ENCODE results near the gene SPSB3.

Gene SPSB3

DNA sequence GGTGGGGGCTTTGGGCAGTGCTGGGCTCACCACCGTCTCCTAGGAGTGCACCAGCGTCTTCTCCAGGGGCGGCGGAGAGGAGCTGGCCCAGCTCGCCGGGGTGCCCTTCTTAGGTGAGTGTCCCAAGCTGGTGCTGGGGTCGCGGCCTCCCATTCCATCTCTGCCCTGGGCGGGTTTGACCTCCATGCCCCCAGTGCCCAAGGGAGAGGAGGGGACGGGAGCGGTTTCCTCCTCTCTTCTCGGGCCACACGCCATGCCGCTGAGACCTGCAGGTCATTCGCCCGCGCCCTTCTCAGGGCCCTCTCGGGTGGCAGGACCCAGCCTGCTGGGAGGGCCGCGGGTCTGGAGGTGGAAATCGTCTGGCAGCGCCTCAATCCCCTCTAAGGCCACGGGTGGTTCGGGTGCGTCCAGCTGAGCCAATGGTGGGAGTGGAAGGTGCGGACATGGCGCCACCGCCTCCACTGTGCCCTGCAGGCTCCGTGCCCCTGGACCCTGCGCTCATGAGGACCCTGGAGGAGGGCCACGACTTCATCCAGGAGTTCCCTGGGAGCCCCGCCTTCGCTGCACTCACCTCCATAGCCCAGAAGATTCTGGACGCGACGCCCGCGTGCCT is 5.8 kb upstream of the SPSB3 start:
- DNase-seq: no peak

DNA sequence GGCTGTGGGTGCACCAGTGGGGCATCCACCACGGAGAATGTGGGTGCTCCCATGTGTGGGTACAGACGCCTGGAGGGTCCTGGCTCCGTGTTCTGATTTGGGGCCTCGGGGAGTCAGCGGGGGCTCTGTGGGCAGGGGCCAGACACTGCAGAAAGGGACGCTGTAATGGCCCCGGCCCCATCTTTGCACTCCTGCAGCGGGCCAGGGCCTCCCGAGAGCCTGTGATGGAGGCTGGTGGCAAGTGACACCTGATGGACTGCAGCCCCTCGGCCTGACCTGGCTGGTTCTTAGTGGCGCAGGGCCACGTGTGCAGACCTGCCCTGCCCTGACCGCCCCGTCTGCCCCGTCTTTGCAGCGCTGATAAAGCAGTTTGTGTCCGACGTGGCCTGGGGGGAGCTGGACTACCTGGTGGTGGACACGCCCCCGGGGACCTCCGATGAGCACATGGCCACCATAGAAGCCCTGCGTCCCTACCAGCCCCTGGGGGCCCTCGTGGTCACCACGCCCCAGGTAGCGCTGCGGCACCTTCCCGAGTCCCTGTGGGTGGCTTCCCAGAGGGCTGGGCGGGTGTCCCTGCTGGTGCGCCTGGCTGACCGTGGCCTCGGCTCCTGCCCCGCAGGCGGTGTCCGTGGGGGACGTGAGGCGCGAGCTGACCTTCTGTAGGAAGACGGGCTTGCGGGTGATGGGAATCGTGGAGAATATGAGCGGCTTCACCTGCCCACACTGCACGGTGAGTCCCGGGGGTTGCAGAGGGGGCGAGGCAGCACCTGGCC is 5.1 kb upstream of the SPSB3 start:
- DNase-seq: no peak

DNA sequence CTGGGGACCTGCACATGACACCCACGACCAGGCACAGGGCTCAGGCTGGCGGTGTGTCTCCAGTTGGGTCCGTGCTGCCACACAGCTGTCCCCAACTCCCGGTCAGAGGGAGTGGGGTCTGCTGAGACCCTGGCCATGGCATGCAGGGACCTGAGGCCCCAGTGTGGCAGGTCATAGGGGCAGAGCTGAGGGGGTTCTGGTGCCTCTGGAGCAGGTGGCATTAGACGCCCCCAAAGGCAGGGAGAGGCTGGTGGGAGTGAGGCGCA is 4.6 kb upstream of the SPSB3 start:
- DNase-seq: no peak

DNA sequence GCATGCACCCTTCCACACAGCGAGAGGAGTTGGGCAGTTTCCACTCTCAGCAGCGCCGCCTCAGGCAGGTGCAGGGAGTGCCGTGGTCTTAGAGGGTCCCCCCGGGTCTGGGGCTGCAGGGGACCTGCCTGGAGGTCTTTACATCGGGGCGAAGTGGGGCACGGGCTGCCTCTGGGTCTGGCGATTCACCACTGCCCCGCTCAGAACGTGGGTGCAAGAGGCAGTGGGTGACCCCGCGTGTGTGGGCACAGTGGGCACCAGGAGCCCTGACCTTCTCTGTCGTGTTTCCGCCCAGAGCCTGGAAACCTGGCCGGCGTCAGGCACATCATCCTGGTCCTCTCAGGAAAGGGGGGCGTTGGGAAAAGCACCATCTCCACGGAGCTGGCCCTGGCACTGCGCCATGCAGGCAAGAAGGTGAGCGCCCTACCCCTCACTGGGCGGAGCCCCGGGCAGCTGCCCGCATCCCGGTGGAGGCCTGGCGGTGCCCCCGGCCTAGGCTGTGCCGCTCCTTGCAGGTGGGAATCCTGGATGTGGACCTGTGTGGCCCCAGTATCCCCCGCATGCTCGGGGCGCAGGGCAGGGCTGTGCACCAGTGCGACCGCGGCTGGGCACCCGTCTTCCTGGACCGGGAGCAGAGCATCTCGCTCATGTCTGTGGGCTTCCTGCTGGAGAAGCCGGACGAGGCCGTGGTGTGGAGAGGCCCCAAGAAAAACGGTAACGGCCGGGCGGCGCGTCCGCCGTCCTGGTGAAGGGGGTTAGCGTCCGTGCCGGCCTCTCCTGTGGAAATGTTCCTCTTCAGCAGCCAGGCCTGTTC is 4.1 kb upstream of the SPSB3 start:
- DNase-seq: no peak

DNA sequence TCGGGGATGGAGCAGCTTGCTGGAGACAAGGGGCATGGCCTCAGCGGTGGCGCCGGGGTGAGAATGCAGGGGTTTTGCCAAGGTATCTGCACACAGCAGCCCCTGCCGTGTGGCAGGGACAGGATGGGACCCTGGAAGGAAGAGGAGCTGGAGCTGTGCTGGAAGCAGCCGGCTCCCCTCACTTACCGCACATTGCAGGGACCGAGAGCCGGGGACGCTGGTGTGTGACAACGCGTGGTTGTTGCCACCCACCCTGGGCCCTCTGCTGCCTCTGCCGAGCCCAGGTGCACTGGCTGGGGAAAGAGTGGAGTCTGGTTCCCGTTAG is 3.4 kb upstream of the SPSB3 start:
- DNase-seq: no peak

DNA sequence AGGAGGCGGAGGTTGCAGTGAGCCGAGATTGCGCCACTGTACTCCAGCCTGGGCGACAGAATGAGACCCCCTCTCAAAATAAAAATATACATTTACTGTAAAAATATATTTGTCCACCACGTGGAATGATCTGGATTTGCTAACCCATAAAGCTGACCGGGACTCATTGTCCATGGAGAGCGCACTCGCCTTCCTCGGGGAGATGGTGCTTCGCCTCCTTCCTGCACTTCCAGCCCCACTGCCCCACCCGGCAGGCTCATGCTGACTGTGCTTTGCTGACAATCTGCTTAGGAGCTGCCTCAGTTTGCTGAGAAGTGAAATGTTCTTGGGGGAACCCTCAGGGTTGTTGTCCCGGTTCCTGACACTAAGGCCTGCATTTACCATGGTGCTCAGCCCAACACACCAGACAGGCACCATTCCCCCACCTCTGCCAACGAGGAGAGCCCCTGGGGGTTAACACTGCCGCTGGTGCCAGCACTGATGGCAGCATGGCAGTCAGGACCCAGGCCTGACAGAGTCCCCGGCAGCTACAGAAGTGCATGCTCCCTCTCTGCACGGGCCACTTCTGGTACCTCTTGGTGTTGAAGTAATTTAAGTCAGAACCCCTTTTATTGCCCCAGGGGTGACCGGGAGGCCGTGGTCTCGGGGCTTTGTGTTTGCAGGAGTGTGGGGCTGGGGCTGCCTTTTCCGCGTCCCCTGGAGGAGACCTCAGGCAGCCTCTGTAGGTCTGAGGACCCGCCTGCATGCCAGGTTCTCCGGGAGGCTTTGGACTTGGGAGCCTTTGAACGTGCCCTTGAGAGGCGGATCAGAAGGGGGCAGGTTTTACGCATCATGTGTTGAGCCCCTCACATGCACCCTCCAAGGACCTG is 2.8 kb upstream of the SPSB3 start:
- DNase-seq: no peak

DNA sequence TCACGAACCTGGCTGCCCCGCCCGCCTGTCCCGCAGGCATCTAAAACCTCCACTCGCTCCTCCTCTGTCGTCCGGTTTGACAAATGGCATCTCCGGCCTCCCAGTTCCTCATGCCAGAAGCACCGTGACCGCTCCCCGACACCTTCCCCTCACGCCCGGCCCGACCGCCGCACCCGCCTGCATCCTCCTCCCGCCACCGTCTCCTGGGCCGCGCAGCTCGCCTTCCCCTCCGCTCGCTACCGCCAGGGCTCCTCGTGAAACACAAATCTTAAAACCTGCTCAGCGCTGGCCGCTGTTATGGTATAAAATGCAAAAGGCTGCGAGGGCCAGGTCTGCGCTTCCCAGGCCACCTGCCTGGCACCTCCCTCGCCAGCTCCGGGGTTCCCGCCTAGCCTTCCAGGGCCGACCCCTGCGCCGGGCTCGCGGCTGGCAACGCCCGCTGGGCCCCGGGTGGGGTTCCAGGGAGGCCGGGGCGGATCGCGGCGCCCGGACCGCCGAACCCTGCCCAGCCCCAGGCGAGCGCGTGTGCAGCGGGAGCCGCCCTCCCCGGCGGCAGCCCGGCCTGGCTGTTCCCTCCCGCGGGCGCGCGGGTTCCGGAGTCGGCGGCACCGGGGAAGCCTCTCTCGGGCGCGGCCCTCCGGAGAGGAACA is 488 bp downstream of the SPSB3 start:
- peak; percentile 34 for DNase-seq

DNA sequence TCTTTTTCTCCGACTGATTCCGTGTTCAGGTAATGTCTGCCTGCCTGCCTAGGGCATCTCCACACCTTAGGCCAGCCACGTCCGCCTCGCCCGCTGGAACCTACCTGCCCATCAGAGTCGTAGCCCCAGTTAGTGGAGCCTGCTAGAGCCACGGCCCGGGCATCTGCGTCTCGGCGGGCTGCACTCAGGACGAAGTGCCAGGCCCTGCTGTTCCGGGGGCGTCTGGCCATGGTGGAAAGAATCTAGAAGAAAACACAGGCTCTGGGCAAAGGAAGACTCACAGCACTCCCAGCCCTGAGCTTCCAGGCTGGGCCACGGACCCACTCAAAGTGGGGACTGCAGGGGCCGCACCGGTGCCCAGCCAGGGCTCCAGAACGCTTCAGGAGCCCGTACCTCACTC is 1.1 kb downstream of the SPSB3 start:
- no peak for DNase-seq

DNA sequence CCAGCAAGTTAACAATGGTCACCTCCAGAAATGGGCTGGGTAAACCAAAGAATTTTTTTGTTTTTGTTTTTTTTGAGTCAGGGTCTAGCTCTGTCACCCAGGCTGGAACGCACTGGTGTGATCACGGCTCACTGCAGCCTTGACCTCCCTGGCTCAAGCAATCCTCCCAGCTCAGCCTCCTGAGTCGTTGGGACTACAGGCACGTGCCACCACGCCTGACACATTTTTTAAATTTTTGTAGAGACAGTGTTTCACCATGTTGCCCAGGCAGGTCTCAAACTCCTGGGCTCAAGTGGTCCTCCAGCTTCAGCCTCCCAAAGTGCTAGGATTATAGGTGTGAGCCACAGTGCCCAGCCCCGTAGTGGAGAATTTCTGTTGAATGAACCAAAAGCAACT is 1.7 kb downstream of the SPSB3 start:
- DNase-seq: no peak

DNA sequence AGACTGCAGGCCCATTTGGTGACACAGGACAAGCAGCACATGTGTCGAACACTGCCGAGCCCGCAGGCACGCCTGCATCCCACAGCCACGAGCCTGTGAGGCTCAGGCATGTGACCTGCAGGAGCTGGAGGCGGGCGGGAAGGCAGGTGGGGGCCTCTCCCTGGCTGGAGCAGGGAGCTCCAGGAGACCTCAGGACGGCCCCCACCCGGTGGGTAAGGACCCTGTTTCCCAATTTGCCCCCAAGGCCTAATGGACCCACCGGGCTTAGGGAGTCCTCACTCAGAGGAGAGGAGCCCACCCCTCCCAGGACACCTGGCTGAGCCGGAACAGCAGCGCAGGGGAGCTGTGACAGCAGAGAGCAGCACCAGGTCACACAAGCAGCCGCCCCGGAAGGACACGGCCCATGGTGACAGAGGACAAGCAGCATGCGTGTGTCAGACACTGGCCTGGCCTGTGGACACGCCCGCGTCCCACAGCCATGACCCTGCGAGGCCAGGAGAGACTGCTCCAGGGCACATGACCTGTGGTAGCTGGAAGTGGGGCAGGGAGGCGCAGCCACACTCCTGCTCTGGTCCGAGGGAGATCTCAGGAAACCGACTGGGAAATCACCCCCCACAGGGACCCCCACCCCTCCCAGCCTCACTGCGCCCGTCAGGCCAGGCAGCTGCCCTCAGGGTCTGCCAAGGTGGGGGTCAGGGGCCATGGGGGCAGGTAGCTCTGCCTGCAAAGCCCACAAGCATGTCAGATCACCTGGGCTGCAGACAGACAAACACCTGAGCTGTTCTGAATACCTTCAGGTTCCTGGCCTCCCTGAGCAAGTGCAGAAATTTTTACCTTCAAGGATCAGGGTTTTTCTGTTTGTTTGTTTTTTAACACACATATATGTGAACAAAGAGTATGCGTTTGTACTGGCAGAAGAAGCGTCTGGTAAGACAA is 2.4 kb downstream of the SPSB3 start:
- peak; percentile 41 for DNase-seq

DNA sequence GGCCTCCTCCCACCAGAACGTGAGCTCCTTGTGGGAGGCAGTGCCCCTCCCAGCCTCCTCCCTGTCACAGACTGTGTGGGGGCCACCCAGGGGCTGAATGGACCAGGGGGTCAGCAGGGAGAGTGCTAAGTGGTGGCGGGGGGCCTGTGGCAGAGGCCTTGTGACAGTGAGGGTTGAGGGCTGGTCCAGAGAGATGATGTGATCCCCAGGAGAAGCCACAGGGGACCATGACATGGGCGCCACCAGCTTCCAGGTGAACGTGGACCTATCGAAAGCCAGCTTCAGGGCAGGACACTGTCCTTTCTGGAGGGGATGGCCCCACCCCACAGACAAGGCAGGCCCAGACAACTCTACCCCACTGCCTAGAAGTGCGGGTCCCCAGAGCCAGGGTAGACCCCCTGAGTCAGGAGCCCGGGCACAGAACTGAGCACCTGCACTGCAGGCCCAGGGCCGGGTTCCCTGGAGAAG is 3.1 kb downstream of the SPSB3 start:
- no peak for DNase-seq

DNA sequence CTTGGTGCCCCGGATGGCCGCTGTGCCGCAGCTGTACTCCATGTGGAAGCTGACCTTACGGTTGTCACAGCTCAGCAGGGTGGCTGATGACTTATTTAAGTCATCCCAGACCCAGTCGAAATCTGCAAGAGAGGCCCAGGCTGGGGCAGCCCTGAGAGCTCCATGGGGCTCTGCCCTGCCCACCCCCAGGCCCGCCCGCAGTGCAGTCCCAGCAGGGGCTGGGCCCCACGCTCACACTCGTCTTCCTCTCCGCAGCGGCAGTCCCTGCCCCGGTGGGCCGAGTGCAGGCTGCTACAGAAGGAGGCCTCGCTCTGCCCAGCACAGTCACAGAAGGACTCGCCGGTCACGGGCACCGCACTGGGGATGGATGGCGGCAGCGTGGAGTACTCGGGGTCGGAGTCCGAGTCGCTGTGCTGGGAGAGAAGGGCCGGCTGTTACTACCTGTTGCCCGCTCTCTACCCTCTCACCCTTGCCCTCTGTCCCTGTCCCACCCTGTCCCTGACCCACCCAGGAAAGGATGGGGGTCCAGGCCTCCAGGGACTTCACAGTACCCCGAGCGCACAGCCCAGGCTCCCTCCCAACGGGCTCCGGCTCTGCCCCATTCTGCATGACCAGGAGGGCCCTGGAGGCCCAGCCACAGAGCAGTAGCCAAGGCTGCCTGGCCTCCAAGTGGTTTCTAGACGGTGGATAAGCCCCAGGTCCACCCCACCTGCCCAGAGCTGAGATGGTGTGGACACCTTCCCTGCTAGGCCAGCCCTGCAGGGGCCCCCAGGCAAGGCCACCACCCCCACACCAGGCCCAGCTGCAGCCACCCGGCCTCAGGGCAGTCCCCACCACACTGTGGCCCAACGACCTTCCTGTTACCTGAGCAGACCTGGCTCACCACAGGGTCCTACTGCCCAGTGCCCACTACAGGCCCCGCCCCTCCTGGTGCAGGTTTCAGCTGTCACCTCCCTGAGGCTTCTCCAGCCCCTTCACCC is 3.9 kb downstream of the SPSB3 start:
- no peak for DNase-seq

DNA sequence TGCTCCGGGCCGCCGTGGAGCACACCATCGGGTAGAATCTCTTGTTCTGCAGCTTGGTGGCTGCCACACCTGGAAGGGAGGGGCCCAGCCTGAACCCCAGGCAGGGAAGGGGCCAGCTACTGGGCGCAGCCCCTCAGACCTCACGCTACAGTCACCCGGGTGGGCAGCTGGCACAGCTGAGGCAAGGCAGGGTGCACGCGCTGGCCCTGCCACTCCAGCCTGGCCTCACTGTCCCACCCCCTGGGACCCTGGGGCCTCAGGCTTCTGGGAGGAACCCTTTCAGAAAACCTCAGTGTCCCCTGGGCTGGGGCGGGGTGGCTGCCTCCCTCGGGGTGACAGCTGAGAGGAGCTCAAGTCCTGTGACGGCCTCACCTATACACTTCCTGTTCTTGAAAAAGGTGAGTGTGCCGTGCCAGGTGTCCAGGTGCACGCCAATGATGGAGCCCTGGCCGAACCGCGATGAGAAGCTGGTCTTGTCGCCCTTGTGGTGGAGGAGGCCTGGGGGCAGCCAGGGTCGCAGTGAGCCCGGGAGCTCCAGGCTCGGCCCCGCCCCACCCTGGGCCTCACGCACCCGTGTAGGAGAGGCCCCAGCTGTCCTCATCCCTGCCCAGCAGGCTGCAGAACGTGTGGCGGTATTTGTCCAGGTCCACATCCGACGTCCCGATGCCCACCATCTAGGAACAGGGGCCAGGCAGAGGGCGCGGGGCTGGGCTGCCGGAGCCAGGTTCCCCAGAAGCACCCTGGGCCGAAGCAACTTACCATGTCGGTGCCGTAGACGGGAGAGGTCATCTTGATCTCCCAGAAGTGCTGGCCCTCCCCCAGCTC is 4.8 kb downstream of the SPSB3 start:
- DNase-seq: peak; percentile 34

DNA sequence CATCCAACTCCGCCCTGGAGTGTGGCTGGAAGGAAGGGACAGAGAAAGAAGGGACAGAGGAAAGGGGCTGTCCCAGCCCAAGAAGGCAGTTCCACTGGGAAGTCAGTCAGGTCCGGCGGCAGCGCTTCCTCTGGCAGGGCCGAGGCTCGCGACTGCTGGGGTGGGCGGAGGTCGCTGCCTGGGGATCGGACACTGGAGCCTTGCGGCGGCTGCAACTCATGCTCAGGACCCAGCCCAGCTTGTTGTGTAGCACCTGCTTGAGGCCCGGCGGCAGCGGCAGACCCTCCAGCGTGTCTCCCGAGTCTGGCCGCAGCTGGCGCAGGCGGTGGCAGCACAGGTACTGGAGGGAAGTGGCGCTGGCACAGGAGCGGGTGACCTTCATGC is 5.4 kb downstream of the SPSB3 start:
- DNase-seq: no peak

DNA sequence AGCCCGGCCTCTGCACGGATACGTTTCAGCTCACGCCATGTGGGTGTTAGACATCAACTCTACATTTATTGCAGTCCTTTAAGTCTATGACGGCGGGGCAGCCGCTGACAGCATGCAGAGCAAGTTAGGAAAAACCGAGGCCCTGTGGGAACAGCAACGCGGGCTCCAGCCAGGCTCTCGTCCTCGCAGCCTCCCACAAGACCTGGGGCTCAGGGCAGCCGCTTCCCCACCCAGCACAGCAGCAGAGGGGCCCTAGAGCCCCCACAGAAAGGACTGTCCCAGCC is 5.8 kb downstream of the SPSB3 start:
- no peak for DNase-seq

DNA sequence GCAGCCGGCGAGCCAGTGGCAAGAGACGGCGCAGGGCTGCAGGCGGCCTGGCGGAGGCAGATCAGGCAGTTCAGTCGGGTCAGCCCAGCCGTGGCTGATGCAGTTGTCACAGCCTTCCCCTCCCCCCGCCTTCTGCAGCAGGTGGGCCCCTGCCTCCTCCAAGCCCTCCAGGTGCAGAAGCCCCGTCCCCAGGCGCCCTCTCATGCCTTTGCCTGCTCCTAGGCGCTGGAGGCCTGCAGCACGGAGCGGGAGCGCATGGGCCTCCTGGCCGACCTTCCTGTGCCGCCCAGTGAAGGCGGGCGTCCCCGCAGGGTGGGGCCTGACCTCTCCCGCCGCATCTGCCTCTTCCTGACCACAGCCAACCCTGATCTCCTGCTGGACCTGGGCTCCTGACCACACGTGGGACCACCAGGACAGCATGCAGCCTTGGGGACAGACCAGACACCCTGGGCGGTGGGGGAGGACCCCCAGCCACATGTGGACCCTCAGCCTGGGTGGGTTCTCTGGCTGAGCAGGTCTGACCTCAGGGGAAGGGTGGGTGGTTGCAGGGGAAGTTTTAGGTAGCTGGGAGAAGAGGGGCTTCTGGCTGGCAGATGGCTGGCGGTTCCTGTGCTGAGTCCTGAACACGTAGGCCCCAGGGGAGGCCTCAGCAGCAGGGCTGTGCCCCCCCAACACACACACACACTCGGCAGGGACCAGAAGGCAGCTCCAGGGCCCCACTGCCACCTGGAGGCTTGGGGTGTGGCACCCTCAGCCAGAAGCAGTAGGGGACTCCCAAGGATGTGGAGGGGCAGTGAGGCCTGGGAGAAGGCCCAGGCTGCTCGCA is 6.3 kb downstream of the SPSB3 start:
- no peak for DNase-seq

DNA sequence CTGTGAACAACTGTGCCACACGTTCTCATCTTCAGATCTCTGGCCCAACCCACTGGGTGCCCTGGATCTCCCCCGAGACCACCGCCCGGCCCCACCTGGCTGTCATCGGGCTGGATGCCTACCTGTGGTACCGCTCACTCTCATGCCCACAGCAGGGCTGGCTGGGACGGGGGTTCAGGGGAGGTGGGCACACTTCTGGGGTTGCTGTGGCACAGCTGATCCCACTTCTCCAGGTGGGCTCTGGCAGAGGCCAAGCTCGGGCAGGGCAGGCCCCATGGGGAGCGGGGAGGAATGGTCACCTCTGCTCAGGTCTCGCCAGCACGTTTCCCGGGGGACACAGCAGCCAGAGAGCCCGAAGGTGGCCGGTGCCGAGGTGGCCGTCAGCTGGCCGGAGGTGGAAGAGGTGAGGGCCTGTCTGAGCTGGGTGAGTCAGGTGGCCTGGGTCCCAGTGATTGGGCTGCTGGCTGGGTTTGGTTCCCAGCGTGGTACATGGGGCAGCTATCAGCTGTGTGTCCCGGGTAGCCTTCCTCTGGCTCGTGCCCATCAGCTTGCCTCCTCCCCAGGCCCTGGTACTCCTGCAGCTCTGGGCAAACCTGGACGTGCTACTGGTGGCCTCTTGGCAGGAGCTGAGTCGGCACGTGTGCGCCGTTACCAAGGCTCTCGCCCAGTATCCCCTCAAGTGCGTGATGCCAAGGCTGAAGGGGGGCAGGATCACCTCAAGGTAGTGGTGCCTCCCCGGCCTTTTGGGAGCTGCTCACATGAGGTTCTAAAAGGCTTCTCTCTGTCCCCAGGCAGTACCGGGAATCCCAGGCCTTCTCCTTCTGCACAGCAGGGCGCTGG is 7.1 kb downstream of the SPSB3 start:
- DNase-seq: peak; percentile 31

DNA sequence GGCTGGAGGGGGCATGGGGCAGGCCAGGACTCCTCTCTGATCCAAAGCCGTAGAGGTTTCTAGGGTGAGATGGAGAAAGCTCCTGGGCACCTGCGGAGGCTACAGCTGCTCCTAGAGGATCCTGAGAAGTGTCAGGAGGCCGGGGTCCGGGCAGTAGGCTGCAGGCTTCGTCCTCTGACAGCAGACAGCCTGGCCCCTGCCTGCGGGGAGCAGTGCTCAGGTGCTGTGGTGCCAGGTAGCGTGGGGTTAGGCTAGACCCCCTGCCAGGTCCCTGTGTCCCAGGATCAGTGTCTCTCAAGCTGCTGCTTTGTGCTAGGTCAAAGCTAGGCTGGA is 8.0 kb downstream of the SPSB3 start:
- DNase-seq: no peak

Data from left hindlimb (tissue), 1 donor.